ENCODE results near the gene TRPM7.

The TRPM7 gene

DNA sequence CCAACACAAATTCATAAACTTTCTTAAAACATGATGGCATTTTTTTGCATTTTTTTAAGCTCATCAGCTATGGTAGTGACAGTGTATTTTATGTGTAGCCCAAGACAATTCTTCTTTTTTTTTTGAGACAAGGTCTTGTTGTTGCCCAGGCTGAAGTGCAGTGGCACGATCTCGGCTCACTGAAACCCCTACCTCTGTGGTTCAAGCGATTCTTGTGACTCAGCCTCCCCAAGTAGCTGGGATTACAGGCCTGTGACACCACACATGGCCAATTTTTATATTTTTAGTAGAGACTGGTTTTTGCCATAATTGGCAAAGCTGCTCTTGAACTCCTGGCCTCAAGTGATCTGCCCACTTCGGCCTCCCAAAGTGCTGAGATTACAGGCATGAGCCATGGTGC is 122.8 kb downstream of the TRPM7 start:
- TF ChIP-seq, protein P1, sequence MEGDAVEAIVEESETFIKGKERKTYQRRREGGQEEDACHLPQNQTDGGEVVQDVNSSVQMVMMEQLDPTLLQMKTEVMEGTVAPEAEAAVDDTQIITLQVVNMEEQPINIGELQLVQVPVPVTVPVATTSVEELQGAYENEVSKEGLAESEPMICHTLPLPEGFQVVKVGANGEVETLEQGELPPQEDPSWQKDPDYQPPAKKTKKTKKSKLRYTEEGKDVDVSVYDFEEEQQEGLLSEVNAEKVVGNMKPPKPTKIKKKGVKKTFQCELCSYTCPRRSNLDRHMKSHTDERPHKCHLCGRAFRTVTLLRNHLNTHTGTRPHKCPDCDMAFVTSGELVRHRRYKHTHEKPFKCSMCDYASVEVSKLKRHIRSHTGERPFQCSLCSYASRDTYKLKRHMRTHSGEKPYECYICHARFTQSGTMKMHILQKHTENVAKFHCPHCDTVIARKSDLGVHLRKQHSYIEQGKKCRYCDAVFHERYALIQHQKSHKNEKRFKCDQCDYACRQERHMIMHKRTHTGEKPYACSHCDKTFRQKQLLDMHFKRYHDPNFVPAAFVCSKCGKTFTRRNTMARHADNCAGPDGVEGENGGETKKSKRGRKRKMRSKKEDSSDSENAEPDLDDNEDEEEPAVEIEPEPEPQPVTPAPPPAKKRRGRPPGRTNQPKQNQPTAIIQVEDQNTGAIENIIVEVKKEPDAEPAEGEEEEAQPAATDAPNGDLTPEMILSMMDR (conservative IDR thresholded peaks at IDR 0.05; ENCODE audit: low read length) = no peak
- no peak for DNase-seq (ENCODE audit: low read depth)
- H3K4me3 ChIP-seq (ENCODE audit: low read length) = no peak overlapping the region

DNA sequence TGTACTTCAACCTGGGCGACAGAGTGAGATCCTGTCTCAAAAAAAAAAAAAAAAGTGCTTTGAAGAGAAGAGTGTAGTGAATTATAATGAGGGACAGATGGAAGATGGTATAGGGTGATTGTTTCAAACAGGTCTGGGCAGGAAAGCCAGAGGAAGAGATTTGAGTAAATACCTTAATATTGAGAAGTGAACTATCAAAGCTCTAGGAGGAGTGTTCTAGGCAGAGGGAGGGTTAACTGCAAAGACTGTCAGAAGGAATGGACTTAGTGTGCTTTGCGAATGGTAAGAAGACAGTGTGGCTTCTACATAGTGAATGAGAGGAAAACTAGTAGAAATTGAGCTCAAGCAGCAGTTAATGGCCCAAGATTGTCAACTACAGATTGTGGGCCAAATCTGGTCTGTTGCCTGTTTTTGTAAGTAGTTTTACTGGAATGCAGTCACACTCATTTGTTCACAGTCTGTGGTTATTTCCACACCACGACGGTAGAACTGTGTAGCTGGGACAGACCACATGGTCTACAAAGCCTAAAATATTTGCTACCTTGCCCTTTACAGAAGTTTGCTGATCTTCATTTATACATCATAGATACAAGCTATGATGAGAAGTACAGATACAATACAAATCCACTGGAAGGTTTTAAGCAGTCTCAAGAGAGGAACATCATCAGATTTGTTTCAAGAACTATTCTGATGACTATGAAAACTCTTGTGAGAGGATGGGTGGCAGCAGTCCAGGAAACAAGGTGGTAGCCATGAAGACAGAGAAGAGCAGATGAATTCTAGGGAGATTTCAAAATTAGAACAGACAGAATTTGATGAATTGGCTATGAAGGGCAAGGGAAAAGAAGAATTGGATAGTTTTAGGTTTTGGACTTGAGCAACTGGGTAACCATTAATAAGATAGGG is 123.6 kb downstream of the TRPM7 start:
- DNase-seq (ENCODE audit: low read depth) = peak; percentile 80
- H3K4me3 ChIP-seq (ENCODE audit: low read length) = no peak overlapping the region
- TF ChIP-seq, protein P1 (conservative IDR thresholded peaks at IDR 0.05; ENCODE audit: low read length) = no peak

DNA sequence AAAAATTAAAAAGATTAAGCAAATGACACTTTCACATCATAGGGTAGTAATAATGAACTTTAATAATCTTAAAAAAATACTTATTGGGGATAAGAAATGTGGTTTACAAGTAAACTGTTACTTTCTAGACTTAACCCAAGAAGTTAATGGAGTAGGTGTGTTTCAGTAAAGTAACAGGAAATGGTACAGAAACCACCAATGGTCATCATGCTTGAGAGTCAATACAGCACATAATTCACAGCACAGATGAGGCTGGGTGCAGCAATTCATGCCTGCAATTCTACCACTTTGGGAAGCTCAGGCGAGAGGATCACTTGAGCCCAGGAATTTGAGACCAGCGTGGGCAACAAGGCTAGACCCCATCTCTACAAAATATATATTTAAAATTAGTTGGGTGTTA is 128.6 kb downstream of the TRPM7 start:
- H3K4me3 ChIP-seq (ENCODE audit: low read length) = no peak overlapping the region
- no peak for DNase-seq (ENCODE audit: low read depth)
- TF ChIP-seq, protein P1 (conservative IDR thresholded peaks at IDR 0.05; ENCODE audit: low read length) = no peak

DNA sequence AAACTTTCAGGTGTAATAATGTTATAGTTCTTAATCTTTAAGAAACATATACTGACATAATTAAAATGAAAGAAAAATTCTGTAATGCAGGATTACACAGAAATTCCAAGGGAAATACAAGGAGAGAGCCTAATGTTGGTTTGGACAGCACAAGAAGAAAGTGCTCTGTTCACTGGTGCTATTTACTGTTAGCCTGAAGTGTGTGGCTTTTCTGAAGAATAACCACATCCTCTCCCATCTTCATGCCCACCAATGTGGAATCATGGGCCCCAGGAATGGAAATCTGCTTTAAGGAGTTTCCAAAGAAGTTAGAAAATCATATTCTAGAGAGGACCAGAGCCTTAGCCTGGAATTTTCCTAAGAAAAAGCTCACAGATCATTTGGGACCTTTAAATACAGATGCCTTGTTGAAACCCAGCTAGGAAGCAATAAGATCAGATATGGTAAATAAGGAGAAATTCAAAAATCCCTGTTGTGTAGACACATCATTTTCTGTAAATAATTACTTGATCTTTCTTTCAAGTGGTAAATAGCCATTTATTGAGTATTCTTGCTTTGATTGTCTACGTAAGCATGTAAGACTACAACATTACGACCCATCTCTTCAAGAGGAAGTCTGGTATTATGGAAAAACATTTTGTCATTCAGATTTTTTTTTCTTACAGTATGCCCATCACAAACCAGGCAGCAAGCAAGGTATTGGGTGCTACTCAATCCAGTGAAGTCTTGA is 129.8 kb downstream of the TRPM7 start:
- TF ChIP-seq, protein P1 (conservative IDR thresholded peaks at IDR 0.05; ENCODE audit: low read length) = no peak
- DNase-seq (ENCODE audit: low read depth) = no peak
- H3K4me3 ChIP-seq (ENCODE audit: low read length) = no peak overlapping the region

DNA sequence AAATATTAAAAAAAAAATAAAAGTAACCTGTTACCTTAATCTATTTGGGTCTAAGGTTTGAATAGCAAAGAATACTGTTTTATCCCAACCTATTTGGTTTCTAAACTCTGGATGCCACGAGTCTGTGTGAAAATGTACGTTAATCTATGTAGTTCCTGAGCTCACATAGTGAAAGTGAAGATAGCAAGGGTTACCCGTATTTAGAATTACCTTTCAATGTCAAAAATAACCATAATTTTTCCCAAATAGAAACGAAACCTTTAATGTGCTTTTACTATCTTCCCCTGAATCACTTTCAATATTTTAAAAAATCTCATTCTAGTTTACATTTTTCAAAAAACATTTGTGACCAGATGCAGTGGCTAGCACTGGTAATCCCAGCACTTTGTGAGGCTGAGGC is 134.4 kb downstream of the TRPM7 start:
- TF ChIP-seq, protein P1 (conservative IDR thresholded peaks at IDR 0.05; ENCODE audit: low read length) = no peak
- H3K4me3 ChIP-seq (ENCODE audit: low read length) = no peak overlapping the region
- no peak for DNase-seq (ENCODE audit: low read depth)

DNA sequence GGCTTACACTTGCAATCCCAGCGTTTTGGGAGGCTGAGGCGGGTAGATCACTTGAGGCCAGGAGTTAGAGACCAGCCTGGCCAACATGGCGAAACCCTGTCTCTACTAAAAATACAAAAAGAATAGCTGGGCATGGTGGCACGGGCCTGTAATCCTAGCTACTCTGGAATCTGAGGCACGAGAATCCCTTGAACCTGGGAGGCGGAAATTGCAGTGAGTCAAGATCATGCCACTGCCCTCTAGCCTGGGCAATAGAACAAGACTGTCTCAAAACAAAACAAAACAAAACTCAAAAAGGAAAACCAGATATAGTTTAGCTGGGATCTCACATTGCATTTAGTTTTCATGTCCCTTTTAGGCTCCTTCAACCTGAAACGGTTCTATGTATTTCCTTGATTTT is 137.3 kb downstream of the TRPM7 start:
- peak; percentile 3 for DNase-seq (ENCODE audit: low read depth)
- TF ChIP-seq, protein P1 (conservative IDR thresholded peaks at IDR 0.05; ENCODE audit: low read length) = no peak
- H3K4me3 ChIP-seq (ENCODE audit: low read length) = no peak overlapping the region

Data from AG10803 (cell line).